KOPT-K1 (cell line): ENCODE results near the gene ATP5IF1.
A peak's percentile ranks its signal among the peaks of the same experiment; 100 is the strongest.

Experiments
- H3K27ac ChIP-seq: fragments of 200-600 bp; sonication (generic); 2 replicates; pipeline ENCODE4 v1.5.1; 2016; ENCODE audit warnings: antibody characterized with exemption, mild to moderate bottlenecking, low read depth, low read length; ENCODE audit not compliant: poor library complexity, severe bottlenecking
- H3K36me3 ChIP-seq: fragments of 200-600 bp; sonication (generic); 2 replicates; pipeline ENCODE4 v1.5.1; 2017; ENCODE audit warnings: antibody characterized with exemption, mild to moderate bottlenecking, low read length, moderate library complexity; ENCODE audit not compliant: insufficient read depth
- H3K9me3 ChIP-seq: fragments of 200-600 bp; sonication (generic); 2 replicates; pipeline ENCODE4 v1.5.1; 2017; ENCODE audit warnings: antibody characterized with exemption, low read length, mild to moderate bottlenecking; ENCODE audit not compliant: insufficient read depth, poor library complexity, severe bottlenecking

Gene ATP5IF1

DNA sequence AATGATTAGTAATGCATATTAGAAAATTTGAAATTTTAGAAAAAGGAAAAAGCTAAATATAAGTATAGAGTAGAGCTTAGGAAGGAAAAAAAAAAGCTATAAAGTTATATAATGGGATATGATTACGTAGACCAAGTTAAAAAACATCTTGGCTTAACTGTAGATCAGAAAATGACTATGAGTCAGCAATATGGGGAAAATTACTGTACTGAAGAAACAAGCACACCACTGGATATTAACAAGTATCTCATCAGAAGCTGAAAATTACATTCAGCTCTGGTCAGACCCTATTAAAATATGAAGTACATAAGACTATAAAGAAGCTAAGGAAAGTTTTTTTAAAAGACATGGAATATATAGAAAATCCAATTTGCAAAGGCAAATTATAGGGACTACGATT is 22.6 kb upstream of the ATP5IF1 start:
- Histone ChIP-seq H3K36me3 (peaks cover 76% of the 10 kb centered on the region), H3K9me3 (no peaks in the 10 kb centered on the region), H3K27ac (no peak overlapping the region)

DNA sequence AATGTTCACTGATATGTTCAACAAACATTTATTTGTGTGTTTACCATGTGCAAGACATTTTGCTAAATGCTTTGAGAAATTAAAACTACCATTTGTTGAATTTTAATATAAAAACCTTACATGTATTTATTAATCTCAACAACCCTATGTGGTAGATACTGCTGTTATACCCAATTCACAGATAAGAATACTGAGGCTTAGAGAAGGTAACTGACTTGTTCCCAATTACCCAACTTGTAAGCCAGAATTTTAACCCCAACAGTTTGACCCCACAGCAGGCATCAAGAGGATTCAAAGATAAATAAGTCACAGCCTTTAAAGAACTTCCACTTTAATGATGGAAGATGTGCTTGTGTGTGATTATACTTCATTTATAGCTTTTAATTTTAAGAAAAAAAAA is 6.8 kb upstream of the ATP5IF1 start:
- Histone ChIP-seq H3K36me3 (peaks cover 67% of the 10 kb centered on the region), H3K27ac (no peak overlapping the region), H3K9me3 (no peaks in the 10 kb centered on the region)

DNA sequence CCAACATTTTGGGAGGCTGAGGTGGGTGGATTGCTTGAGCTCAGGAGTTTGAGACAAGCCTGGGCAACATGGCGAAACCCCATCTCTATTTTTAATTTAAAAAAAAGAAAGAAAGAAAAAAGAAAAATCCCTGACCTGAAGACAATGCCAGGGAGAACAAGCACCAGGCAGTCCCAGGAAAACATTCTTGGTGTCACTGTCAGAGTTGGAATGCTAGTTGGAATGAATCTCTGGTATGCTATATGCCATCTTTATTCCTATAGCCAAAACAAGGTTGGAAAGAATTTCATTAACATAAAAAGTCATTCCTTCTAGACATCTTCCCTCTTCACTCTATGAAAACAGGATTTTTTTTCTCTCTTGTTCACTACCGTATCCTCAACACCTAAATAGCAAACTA is 5.9 kb upstream of the ATP5IF1 start:
- no peaks in the 10 kb centered on the region for H3K9me3 ChIP-seq
- H3K36me3 ChIP-seq: peaks cover 58% of the 10 kb centered on the region
- no peak overlapping the region for H3K27ac ChIP-seq

DNA sequence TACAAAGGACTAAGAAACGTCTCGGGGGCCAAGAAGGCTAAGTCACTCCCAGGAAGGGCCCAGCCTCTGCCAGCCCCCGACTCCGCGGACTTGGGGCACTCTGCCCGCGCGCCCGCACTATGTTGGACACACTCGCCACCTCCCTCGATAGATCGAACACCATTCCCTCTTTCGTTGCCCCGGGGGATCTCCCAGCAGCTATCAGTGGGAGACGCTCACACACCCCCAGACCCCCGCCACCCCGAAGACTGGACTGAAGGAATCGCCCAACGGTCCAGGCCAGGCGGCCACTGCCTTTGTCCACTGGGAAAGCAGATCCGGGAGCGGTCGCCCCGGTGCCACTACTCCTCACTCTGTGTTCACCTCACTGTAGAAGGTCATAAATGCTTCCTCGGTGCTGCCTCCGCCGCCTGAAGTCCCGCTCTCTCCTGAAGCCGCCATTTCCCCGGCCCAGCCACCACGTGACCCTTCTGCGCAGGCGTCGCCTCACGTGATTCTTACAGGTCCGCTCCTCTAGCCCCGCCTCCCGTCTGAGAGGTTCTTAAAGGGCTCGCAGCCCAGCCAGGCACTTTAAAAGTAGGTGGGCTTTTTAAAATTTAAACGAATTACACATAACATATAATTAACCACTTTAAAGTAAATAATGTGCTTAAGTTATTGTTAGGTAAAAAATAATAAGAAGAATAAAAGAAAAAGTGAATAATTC is 3.2 kb upstream of the ATP5IF1 start, which contains the start of gene DNAJC8:
TSS of gene DNAJC8 (minus strand) at position 472 of the 706 bp plus-strand sequence. CDS start at position 441, 31 bp downstream.
- H3K36me3 ChIP-seq: peaks cover 37% of the 10 kb centered on the region
- peak within 1 kb of the TSS; percentile 78 for H3K27ac ChIP-seq
- H3K9me3 ChIP-seq: no peaks in the 10 kb centered on the region

DNA sequence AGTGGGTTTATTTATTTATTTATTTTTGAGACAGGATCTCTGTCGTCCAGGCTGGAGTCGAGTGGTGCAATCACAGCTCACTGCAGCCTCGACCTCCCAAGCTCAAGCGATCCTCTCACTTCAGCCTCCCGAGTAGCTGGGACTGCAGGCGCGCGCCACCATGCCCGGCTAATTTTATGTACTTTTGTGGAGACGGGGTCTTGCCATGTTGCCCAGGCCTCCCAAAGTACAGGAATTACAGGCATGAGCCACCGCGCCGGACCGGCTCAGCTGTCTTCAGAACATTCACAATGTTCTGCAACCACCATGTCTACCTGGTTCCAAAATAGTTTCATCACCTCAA is 2.7 kb upstream of the ATP5IF1 start:
- no peak overlapping the region for H3K27ac ChIP-seq
- H3K36me3 ChIP-seq: peaks cover 37% of the 10 kb centered on the region
- no peaks in the 10 kb centered on the region for H3K9me3 ChIP-seq

DNA sequence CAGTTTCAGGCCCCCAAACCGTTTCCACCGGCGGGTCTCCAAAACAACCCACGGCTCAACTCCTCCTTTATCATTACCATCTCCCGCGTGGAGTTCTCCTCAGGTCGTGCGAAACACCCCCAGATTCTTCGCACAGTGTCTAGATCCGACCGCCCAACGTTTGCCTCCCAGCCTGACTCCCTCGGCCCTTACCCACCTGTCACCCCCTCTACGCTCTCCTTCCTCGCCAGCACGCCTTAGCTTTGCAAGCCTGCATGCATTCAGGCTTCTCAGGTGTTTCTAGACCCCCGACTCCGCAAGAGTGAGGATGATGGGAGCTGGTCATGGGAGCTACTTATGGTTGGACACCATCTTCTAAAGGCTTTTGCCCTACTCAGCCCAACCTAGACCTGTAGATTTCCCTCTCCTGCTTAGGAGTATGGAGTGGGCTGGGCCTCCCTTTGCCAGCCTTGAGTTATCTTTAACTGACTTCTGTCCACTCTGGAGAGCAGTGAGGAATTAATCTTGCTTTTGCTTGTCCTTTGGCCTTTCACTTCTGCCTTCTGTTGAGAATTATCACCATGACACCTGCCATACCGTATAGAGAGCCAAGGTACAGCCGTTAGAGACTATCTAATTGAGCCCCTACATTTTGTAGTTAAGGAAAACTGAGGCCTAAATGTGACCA is 865 bp downstream of the ATP5IF1 start:
- Histone ChIP-seq H3K9me3 (no peaks in the 10 kb centered on the region), H3K36me3 (peaks cover 25% of the 10 kb centered on the region), H3K27ac (peak overlapping the region; percentile 83)

DNA sequence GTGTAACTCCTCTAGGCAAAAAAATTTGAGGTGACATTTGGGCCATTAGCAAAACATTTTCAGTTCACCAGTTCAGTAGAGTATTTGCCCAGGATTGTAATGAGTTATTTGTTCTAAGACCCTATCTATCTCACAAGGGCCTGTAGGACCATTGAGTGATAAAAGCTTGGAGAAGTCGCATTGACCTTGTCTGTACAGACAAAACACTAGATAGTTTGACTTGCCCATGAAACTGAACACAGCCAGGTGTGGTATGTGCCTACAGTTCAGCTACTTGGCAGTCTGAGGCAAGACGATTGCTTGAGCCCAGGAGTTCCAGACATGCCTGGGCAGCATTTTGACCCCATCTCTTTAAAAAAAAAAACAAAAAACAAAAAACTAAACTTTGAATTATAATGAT is 3.1 kb downstream of the ATP5IF1 start:
- H3K36me3 ChIP-seq: peaks cover 25% of the 10 kb centered on the region
- no peak overlapping the region for H3K27ac ChIP-seq
- H3K9me3 ChIP-seq: no peaks in the 10 kb centered on the region

DNA sequence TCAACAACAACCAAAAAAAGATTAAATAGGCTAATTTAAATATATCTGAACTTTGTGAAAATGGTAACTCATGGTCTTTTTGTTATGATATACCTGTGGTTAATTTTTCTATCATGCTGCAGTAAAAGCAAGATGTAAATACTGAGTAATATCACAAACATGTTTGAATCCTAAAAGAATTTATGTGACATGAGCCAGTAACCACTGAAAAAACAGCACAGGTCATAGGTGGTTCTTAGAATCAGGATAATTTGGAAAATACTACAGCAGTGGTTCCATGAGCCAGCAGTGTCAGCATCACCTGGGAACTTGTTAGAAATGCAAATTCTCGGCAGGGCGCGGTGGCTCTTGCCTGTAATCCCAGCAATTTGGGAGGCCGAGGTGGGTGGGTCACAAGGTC is 4.1 kb downstream of the ATP5IF1 start:
- Histone ChIP-seq H3K36me3 (peaks cover 25% of the 10 kb centered on the region), H3K27ac (no peak overlapping the region), H3K9me3 (no peaks in the 10 kb centered on the region)

DNA sequence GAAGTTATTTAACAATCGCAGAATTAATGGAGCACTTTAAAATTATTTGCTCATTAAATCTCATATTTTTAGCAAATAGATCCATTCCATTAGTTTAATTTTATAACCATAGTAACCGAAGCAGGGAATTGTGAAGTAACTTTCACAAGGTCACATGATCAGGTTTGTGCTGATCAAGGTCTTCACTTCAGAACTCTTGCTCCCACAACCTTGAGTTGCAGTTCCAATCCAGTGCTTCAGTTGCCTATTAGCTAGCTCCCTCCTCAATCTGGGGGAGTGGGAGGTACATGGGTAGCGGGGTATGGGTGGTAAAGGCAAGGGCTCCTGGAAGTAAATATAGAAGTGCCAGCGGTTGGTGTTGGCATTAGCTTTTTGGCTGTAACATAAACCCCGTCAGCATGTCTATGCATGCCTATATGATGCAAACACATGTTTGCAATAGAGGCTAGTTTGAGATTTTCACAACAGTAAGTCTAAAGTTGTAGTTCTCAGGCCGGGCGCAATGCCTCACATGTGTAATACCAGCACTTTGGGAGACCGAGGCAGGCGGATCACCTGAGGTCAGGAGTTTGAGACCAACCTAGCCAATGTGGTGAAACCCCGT is 5.8 kb downstream of the ATP5IF1 start:
- H3K9me3 ChIP-seq: no peaks in the 10 kb centered on the region
- peaks cover 25% of the 10 kb centered on the region for H3K36me3 ChIP-seq
- no peak overlapping the region for H3K27ac ChIP-seq

DNA sequence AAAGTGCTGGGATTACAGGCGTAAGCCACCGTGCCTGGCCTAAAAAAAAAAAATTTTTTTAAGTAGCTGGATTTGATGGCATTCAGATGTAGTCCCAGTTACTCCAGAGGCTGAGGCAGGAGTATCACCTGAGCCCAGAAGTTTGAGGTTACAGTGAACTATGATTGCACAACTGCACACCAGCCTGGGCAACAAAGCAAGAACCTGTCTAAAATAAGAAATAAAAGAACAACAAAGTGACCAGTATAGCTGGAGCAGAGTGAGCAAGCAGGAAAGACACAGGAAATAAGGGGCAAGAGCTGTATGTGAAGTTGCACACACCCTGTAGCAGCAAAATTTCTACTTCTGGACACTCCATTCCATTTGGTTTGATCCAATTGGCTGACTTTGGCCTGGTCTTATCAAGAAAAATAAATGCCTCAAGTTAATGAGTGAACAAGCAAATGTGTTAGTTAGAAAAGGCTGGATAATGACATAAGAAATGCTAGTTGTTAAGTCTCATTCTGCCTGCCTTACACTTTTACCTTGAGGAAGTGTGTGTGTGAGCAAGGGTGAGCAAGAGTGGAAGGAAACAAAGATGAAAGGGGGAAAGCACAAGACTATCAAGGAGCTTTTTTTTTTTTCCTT is 7.9 kb downstream of the ATP5IF1 start:
- no peaks in the 10 kb centered on the region for H3K9me3 ChIP-seq
- peaks cover 8% of the 10 kb centered on the region for H3K36me3 ChIP-seq
- no peak overlapping the region for H3K27ac ChIP-seq

DNA sequence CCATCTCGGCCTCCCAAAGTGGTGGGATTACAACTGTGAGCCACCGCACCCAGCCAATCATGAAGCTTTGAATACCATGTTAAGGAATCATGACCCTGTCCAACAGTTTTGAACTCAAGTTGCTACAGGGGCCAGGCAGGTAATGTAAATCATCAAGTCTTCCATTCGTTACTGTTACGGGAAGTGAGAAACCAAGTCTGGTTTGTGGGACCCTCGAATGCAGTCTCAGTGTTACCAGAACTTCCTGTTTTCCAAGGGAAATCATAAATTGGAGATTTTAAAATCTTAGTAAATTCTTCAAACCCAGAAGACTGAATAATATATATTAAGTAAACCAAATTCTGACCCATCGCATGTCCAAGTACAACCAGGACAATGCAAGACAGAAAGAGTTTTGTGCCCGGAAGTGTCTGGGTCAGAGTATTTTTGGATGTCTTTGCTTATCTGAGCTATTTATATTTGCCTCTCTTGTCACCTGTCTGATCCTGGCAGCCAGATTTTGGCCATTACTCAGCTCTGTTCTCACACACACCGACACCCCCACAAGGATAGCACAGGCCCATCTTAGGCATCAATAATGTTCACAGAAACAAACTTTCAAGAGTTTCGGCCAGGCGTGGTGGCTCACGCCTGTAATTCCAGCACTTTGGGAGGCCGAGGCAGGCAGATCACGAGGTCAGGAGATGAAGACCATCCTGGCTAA is 8.8 kb downstream of the ATP5IF1 start:
- no peaks in the 10 kb centered on the region for H3K9me3 ChIP-seq
- H3K36me3 ChIP-seq: peaks cover 3% of the 10 kb centered on the region; the same call in 1 of the 2 replicates
- no peak overlapping the region for H3K27ac ChIP-seq

DNA sequence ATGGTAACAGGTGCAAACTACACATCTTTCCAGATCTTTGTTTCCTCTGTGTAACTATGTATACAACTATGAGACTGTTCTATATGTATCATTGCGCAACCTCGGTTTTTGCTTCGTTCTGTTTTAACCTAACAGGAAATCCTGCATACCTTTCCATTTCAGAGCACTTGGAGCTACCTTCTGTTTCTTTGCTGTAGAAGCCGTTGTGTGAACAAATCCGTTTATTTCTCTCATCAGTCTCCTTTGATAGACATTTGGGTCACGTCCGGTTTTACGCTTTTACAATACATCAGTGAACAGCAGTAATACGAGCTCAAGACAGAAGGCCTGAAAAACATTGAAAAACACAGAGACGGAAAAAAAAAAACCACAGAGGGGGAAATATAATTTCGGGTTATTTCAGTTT is 10.5 kb downstream of the ATP5IF1 start:
- Histone ChIP-seq H3K36me3 (no peaks in the 10 kb centered on the region), H3K9me3 (no peaks in the 10 kb centered on the region), H3K27ac (peak overlapping the region; percentile 69)

DNA sequence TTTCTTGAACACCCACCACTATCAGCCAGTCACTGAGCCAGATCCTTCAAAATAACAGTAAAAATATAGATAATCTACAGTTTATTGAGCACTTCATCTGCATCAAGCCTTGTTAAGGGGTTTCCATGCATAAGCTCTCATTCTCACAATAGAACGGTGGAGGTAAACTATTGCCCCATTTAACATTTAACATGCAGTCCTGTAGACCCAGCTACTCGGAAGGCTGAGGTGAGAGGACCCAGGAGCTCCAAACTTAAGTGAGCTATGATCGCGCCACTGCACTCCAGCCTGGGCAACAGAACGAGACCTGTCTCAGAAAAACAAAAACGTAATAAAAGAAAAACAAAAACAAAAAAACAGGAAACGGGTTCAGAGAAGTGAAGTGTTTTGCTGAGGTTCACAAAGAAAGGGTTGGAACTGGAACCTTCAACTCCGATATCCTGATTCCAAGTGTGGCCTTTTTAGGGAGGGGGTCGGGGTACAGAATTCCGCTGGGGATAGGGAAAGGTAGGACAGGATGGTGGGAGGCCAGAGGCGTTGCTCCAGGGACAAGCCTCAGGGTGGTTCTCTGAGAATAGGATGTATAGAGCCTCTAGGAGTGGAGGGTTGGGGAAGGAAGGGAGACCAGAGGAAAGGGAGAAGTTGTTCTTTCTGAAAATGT is 11.8 kb downstream of the ATP5IF1 start:
- Histone ChIP-seq H3K36me3 (no peaks in the 10 kb centered on the region), H3K27ac (peak overlapping the region; percentile 38), H3K9me3 (no peaks in the 10 kb centered on the region)

DNA sequence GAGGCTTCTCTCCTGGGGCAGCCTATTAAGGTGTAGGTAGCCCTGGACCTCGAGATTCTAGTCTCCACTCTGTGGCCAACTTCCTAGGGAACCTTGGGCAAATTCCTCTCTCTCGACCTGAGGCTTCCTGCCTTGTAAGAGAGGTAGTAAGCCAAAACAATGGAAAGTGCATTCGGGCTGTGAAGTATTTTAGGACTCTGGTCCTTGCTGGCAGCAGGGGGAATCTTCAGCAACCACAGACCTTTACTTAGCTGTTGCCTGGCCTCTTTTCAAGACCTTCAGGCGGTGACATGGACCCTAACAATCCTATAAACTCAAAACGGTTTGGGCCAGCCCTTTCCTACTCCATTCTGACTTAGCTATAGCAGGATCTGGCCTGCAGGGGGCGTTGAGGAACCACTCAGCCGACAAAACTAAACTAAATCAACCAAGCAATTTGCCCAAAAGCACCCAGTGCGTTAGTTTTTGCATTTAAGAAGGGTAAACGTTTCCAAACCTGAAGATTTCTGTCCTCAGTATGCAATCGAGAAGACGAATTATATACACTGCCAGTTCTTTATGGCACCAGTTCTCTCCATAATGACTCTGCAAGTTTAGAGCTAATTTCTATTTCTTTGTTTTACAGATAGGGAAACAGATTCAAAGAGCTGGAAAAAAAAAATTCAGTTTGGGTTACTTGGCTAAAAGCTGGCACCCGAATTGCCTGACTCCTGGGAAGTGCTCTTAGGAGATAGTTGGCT is 12.5 kb downstream of the ATP5IF1 start:
- Histone ChIP-seq H3K9me3 (no peaks in the 10 kb centered on the region), H3K36me3 (no peaks in the 10 kb centered on the region), H3K27ac (peak overlapping the region; percentile 38)
